Activated naive CD8-positive, alpha-beta T cell treated with anti-CD3 and anti-CD28 coated beads, Interleukin-2, amount 10 ng/mL, durations not matched to agents 7 days and 5 days (primary cell): ENCODE data around the gene OPN1MW2. TPM values are rescaled to one million over a fixed set of nuclear protein-coding genes. Genes with fewer than 3 reads are reported as not detected.
"Not testable (repeated sequence)": the region's sequence is repeated elsewhere in the genome, so short reads cannot be mapped to it uniquely, and the experiment has no call there.

Experiments
- ATAC-seq: fragments of 150-1000 bp; cut with Tn5 transposase; one replicate; pipeline ENCODE4 v1.10.0; 2021; ENCODE audit warnings: low read depth, moderate library complexity
- POLR2A ChIA-PET: fragments of 350-600 bp; sonication (Branson Sonifier 250); formaldehyde crosslinking; loops from one replicate; lab custom pipeline; 2021; ENCODE audit warnings: antibody characterized with exemption; lab: Charles Lee
- DNase-seq: peaks from one replicate; pipeline ENCODE4 v3.0.0; 2021
- H3K27ac Mint-ChIP-seq: one replicate; pipeline ENCODE4 v1.8.0; 2022; ENCODE audit warnings: mild to moderate bottlenecking, mixed read lengths
- H3K27me3 Mint-ChIP-seq: one replicate; pipeline ENCODE4 v1.8.0; 2022; ENCODE audit warnings: mild to moderate bottlenecking, moderate library complexity, mixed read lengths
- H3K36me3 Mint-ChIP-seq: one replicate; pipeline ENCODE4 v1.8.0; 2021; ENCODE audit warnings: mild to moderate bottlenecking, mixed read lengths
- H3K4me1 Mint-ChIP-seq: one replicate; pipeline ENCODE4 v1.8.0; 2021; ENCODE audit warnings: mixed read lengths
- H3K4me3 Mint-ChIP-seq: one replicate; pipeline ENCODE4 v1.8.0; 2022; ENCODE audit warnings: mild to moderate bottlenecking, moderate library complexity, mixed read lengths
- H3K9me3 Mint-ChIP-seq: one replicate; pipeline ENCODE4 v1.8.0; 2021; ENCODE audit warnings: mixed read lengths
- total RNA-seq, 2 experiments: library from RNA; stranded (reverse); gene quantifications; one replicate each; pipeline ENCODE4 v1.2.3, GENCODE V29; 2021

The OPN1MW2 gene
- not detected for total RNA-seq

DNA sequence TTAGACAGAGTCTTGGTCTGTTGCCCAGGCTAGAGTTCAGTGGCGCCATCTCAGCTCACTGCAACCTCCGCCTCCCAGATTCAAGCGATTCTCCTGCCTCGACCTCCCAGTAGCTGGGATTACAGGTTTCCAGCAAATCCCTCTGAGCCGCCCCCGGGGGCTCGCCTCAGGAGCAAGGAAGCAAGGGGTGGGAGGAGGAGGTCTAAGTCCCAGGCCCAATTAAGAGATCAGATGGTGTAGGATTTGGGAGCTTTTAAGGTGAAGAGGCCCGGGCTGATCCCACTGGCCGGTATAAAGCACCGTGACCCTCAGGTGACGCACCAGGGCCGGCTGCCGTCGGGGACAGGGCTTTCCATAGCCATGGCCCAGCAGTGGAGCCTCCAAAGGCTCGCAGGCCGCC is at the start of gene OPN1MW2:
Gene OPN1MW2 (plus strand): TSS at position 301 of the 400 bp plus-strand sequence. CDS start 60 bp downstream, at position 361.
- H3K4me3 Mint-ChIP-seq, H3K27ac Mint-ChIP-seq, ATAC-seq, DNase-seq, H3K4me1 Mint-ChIP-seq, POLR2A ChIA-PET, H3K27me3 Mint-ChIP-seq, H3K9me3 Mint-ChIP-seq, H3K36me3 Mint-ChIP-seq: not testable (repeated sequence)

DNA sequence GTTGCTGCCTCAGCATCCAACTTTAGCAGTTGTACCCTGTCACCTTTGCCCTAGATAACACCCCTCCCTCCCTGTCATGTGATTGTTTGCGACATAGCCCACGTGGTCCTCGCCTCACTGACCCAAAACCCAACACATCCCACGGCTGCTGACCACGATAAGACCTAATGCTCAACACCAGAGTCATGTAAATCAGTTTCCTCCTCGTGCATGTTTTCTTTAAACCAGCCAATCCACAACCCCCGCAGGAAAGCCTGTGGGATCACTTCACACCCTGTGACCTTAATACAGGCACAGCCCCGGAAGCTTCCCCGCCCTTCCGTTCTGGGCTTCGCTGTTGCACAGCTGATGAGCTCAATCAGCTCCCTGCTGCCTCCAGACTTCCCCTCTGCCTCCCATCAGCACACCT is 47.0 kb upstream of the OPN1MW2 start:
- H3K36me3 Mint-ChIP-seq, H3K4me3 Mint-ChIP-seq, POLR2A ChIA-PET, H3K4me1 Mint-ChIP-seq, H3K9me3 Mint-ChIP-seq, DNase-seq, H3K27me3 Mint-ChIP-seq, H3K27ac Mint-ChIP-seq: not testable (repeated sequence)
- peak; percentile 99 for ATAC-seq

GRCh38 chrX:154174356-154174755 is 45.2 kb upstream of the OPN1MW2 start:
- H3K4me1 Mint-ChIP-seq, H3K36me3 Mint-ChIP-seq, POLR2A ChIA-PET, H3K27me3 Mint-ChIP-seq, H3K4me3 Mint-ChIP-seq, DNase-seq, H3K27ac Mint-ChIP-seq, H3K9me3 Mint-ChIP-seq, ATAC-seq: not testable (repeated sequence)

GRCh38 chrX:154182296-154182695 is 37.3 kb upstream of the OPN1MW2 start, which contains the start of gene OPN1MW:
TSS of gene OPN1MW (plus strand) at chrX:154182596. CDS start at chrX:154182678, 82 bp downstream.
- ATAC-seq, H3K4me1 Mint-ChIP-seq, H3K36me3 Mint-ChIP-seq, H3K27me3 Mint-ChIP-seq, H3K9me3 Mint-ChIP-seq, H3K4me3 Mint-ChIP-seq, POLR2A ChIA-PET, DNase-seq, H3K27ac Mint-ChIP-seq: not testable (repeated sequence)

GRCh38 chrX:154183794-154184193 is 35.8 kb upstream of the OPN1MW2 start:
- POLR2A ChIA-PET, H3K27me3 Mint-ChIP-seq, H3K27ac Mint-ChIP-seq, H3K9me3 Mint-ChIP-seq, H3K4me1 Mint-ChIP-seq, ATAC-seq, DNase-seq, H3K4me3 Mint-ChIP-seq, H3K36me3 Mint-ChIP-seq: not testable (repeated sequence)

DNA sequence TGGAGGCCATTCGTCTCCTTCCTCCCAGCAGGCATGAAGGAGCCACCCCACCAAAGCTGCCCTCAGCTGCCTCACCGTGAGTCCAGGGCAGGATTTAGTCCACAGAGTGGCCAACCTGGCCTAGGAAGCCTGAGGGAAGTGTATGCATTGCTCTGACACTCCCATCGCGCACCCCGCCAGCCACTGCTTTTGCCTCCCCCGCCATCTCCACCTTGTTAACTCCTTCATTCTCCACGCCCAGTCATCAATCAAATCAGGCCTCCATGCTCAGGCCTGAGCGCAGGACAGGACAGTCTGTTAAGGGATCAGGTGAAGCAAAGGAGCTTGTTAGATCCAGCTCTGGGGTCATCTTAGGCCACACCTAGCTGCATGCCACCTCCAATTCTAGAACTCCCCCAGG is 26.7 kb upstream of the OPN1MW2 start:
- H3K27me3 Mint-ChIP-seq, DNase-seq, POLR2A ChIA-PET, H3K36me3 Mint-ChIP-seq, H3K9me3 Mint-ChIP-seq, ATAC-seq, H3K27ac Mint-ChIP-seq, H3K4me1 Mint-ChIP-seq, H3K4me3 Mint-ChIP-seq: not testable (repeated sequence)

DNA sequence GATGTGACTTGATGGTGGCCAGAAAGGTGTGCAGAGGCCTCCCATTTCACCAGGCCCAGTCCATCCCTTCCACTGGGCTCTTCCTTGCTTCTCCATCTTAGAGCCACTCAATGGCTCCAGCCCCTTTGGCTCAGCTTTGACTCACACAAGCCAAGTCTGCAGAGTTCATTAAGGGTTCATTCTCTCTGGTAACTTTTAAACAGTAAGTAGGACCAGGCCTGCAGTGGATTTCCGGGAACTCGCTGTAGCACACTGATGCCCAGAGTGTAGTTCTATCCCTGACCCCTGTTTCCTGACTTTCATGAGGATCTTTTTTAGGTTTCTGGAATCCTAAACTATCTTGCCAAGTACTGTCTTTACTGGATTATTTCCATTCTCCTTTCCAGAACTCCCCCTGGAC is 25.2 kb upstream of the OPN1MW2 start:
- H3K4me1 Mint-ChIP-seq, H3K4me3 Mint-ChIP-seq, POLR2A ChIA-PET, ATAC-seq, H3K9me3 Mint-ChIP-seq, H3K27ac Mint-ChIP-seq, H3K27me3 Mint-ChIP-seq, H3K36me3 Mint-ChIP-seq, DNase-seq: not testable (repeated sequence)

- POLR2A ChIA-PET, H3K4me1 Mint-ChIP-seq, H3K27ac Mint-ChIP-seq, H3K4me3 Mint-ChIP-seq, H3K36me3 Mint-ChIP-seq, H3K27me3 Mint-ChIP-seq, DNase-seq, H3K9me3 Mint-ChIP-seq, ATAC-seq: not testable (repeated sequence)
Measured at GRCh38 chrX:154196466-154196865, 23.1 kb upstream of the OPN1MW2 start.

DNA sequence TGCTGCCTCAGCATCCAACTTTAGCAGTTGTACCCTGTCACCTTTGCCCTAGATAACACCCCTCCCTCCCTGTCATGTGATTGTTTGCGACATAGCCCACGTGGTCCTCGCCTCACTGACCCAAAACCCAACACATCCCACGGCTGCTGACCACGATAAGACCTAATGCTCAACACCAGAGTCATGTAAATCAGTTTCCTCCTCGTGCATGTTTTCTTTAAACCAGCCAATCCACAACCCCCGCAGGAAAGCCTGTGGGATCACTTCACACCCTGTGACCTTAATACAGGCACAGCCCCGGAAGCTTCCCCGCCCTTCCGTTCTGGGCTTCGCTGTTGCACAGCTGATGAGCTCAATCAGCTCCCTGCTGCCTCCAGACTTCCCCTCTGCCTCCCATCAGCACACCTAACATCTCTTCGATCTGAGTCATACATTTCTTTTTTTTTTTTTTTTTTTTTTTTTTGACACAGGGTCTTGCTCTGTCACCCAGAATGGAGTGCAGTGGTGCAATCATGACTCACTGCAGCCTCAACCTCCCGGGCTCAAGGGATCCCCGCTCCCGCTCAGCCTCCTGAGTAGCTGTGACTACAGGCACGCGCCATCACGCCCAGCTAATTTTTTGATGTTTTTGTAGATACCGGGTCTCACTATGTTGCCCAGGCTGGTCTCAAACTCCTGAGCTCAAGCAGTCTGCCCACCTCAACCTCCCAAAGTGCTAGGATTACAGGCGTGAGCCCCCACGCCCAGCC is 9.7 kb upstream of the OPN1MW2 start:
- peak; percentile 99 for ATAC-seq
- H3K36me3 Mint-ChIP-seq, H3K27ac Mint-ChIP-seq, H3K9me3 Mint-ChIP-seq, POLR2A ChIA-PET, DNase-seq, H3K4me1 Mint-ChIP-seq, H3K27me3 Mint-ChIP-seq, H3K4me3 Mint-ChIP-seq: not testable (repeated sequence)

DNA sequence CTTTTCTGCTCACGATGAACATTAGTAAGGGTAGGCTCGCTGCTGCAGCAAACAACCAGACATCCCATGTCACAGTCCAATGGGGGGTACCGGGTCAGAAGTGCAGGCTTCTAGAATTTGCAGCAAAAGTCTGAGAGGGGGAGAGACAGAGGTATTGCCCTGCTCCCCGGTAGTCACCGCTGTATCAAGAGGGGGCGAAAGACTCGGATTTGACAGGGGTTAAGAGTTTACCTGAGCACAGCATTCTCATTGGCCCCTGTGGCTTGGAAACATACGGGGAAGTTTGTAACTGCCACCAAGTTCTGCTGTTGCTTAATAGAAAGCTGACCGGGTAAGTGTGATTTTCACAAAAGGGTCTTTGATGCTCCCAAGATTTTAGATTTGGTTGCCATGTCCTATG is 8.5 kb upstream of the OPN1MW2 start:
- H3K27me3 Mint-ChIP-seq, H3K27ac Mint-ChIP-seq, ATAC-seq, H3K9me3 Mint-ChIP-seq, H3K4me1 Mint-ChIP-seq, H3K4me3 Mint-ChIP-seq, POLR2A ChIA-PET, H3K36me3 Mint-ChIP-seq, DNase-seq: not testable (repeated sequence)

- DNase-seq, H3K4me1 Mint-ChIP-seq, H3K27ac Mint-ChIP-seq, H3K36me3 Mint-ChIP-seq, ATAC-seq, POLR2A ChIA-PET, H3K4me3 Mint-ChIP-seq, H3K9me3 Mint-ChIP-seq, H3K27me3 Mint-ChIP-seq: not testable (repeated sequence)
Measured at GRCh38 chrX:154211499-154211898, 8.1 kb upstream of the OPN1MW2 start.

GRCh38 chrX:154225292-154225691 is 5.7 kb downstream of the OPN1MW2 start:
- ATAC-seq, H3K9me3 Mint-ChIP-seq, H3K36me3 Mint-ChIP-seq, H3K4me1 Mint-ChIP-seq, POLR2A ChIA-PET, DNase-seq, H3K4me3 Mint-ChIP-seq, H3K27me3 Mint-ChIP-seq, H3K27ac Mint-ChIP-seq: not testable (repeated sequence)

DNA sequence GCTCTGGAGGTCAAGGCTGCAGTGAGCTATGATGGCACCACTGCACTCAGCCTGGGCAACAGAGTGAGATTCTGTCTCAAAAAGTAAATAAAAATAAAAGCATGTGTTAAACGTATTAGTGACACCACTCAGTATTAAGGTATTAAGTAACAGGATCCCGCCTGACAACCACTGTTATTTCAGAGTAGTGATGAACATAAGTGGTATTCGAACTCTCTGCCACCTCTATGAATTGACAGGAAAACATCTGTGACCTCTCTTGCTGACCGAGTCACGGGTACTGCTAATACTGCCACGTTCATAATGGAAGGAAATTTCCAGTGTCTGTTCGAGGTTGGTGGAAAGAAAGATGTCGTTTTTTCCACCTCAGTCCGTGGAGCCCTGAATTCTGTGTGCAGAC is 7.2 kb downstream of the OPN1MW2 start:
- POLR2A ChIA-PET, H3K4me3 Mint-ChIP-seq, H3K9me3 Mint-ChIP-seq, DNase-seq, H3K27me3 Mint-ChIP-seq, H3K4me1 Mint-ChIP-seq, ATAC-seq, H3K27ac Mint-ChIP-seq, H3K36me3 Mint-ChIP-seq: not testable (repeated sequence)

DNA sequence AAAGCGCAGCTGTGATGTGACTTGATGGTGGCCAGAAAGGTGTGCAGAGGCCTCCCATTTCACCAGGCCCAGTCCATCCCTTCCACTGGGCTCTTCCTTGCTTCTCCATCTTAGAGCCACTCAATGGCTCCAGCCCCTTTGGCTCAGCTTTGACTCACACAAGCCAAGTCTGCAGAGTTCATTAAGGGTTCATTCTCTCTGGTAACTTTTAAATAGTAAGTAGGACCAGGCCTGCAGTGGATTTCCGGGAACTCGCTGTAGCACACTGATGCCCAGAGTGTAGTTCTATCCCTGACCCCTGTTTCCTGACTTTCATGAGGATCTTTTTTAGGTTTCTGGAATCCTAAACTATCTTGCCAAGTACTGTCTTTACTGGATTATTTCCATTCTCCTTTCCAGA is 11.9 kb downstream of the OPN1MW2 start:
- H3K4me3 Mint-ChIP-seq, H3K9me3 Mint-ChIP-seq, H3K36me3 Mint-ChIP-seq, ATAC-seq, DNase-seq, POLR2A ChIA-PET, H3K4me1 Mint-ChIP-seq, H3K27me3 Mint-ChIP-seq, H3K27ac Mint-ChIP-seq: not testable (repeated sequence)
